Posterior vena cava (tissue), 2 donors: ENCODE data around the gene ACYP2. TPM values are rescaled to one million over a fixed set of nuclear protein-coding genes. Genes with fewer than 3 reads are reported as not detected.
"Not testable (repeated sequence)": the region's sequence is repeated elsewhere in the genome, so short reads cannot be mapped to it uniquely, and the experiment has no call there.

Source experiments
- DNase-seq: peaks from one replicate; pipeline ENCODE4 v3.0.0-alpha.2; 2020; ENCODE audit warnings: low spot score
- intact Hi-C, 2 donors: fragments of 100-400 bp; cut with DNase I; formaldehyde crosslinking; loops; one replicate each; pipeline versions ENCODE4 v1.14.1 to v1.14.2; 2022 to 2023
- total RNA-seq, 2 donors: library from RNA; stranded (reverse); fragmentation: NEBNext Ultra II Directional; extraction: Animal tissue kit (Norgen Biotek cat#: 25700); gene quantifications; one replicate each; pipeline ENCODE4 v1.2.1, GENCODE V29; 2021
- donor health status: DM: yes; HTN: yes; CAD: no.
- donor health status: DM: yes; HTN: yes; CAD: no.

The ACYP2 gene
- total RNA-seq, 2 donors from 2014 or later: 16.8 to 17.0 TPM

DNA sequence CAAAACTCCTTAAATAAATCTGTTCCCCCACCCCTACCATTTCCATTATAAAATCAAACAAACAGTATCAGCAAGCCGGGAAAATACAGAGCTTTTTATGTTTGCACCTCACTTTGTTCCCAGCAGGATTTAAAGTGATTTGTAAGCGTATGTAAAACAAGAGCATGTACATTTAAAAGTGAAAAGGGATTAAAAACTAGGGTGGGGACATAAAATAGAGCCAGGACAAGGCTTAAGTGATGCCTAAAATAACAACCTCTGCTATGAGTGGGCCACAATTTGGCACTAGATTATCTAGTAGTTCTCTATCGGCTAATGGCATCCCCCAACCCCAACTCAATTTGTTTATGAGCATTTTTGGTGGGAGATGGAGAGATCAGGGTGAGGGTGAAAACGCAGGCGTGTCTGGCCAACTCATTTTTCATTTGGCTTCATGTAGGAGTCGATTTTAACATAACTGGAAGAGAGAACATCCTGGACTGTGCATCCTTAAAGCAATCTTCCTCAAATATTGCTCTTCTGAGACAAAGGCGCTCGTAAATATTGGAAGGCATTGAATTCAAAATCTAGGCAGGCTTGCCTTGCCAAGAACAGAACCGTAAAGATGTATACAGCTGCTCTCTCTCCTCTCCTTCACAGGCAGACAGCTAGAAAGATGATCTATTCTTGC, 175.1 kb downstream of the ACYP2 start:
- intact Hi-C loops: no loop called here
- no peak for DNase-seq

- DNase-seq, intact Hi-C loops: not testable (repeated sequence)
These were observed 179.2 kb downstream of the ACYP2 start for GRCh38 chr2:54294665-54295064.

GRCh38 chr2:54295911-54296310, 180.5 kb downstream of the ACYP2 start:
- no peak for DNase-seq
- intact Hi-C loops: loop anchor here in 1 of 2 donors (2.0 kb wide), 1 partner anchor 39 kb away; the partner anchor contains the start of gene TSPYL6

DNA sequence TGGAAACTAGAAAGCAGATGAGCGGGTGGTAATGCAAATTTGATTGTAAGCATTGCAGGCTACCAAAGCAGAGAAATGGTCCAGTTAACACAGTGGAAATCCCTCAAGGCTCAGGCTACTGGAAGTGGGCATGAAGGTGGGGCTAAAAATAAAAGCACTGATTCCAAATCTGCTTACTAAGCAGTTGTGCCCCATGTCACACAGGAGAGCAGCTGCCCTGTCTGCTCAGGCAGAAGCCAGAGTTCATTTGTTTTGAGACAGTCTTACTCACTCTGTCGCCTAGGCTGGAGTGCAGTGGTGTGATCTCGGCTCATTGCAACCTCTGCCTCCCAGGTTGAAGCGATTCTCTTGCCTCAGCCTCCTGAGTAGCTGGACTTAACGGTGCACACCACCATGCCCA, 183.1 kb downstream of the ACYP2 start:
- DNase-seq: no peak
- intact Hi-C loops: no loop called here

DNA sequence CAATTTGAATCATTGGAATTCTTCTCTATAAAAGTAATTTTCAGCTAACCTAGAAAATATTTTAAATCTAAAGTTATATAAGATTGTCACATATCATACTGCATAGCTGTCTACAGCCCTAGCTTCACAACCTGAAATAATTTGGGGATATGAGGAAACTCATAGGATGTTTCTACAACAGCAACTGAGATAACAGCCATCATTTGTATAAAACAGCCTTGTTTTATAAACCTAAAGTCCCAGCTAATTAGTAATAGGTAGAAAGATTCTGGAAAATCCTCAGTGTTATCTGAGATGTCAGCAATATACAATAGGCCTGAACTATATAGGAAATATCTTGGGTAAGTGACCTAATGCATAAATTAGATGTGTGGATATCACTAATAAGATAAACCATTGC, 188.2 kb downstream of the ACYP2 start:
- intact Hi-C loops: no loop called here
- DNase-seq: no peak

DNA sequence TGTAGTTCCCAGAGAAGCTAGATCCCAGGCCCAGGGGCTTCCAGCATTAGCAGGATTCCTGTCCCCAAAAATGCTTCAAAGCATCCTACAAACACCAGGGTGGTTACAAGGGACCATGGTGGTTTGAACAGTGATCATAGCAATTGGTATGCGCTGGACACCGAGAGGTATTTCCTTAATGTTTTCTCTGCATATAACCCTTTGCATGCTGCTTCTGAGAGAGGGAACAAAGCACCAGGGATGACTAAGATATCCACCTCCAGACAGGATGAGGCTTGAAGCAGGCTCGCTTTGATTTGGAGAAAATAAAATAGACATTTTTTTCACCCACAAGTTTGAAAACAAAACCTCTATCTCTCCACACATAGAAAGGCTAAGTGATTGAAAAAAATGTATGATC, 191.1 kb downstream of the ACYP2 start:
- DNase-seq: no peak
- intact Hi-C loops: no loop called here

DNA sequence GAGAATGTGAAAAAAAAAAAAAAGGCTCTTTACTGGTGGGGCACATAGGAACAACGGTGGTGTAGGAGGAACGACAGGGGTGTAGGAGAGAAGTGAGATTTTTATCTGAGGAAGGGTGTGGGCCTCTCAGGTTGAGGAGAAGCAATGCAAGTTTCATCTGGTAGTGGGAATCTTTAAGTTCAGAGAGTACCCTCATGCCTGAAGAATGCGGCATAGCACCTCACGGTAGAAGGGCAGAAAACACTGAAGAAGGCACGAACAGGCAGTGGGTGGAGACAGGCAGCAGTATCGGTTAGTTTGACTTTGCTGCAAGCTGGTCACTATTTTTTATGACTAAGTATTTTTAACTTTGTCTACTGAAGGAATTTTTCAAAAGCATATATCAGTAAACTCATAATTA, 192.8 kb downstream of the ACYP2 start:
- intact Hi-C loops: no loop called here
- DNase-seq: no peak

DNA sequence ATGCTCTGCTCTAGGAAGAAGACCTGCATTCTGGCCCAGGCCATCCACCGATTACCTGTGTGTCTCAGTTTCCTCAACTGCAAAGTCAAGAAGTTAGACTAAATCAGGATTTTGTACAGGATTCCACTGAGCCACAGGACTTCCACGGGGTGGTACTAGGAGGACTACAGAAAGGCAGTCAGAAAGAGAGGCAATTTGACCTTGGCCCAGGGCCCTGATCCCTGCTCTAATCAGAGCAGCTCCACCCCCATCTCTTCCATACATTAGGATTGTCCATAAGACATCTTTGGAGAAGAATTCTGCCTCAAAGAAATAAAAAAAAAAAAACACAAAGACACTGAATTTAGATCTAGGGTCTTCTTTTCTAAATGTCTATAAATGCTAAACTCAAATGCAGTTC, 193.4 kb downstream of the ACYP2 start:
- DNase-seq: no peak
- intact Hi-C loops: no loop called here

DNA sequence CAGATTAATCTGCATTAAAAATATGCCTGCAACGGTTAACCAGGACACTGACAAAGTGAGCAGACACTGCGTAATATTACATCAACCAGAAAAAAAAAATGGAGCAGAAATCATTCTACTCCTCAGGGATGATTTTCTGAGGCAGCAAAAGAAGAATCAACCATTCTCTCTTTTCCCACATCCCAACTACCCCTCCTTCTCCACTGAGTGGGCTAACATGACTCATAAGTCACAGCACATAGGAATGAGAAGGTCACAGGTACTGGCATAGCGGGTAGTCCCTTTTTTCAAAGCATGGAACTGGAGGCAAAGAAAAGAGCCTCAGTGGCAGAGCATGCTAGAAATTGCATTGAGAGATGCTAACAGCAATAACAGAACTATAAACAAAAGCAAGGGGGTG, 194.9 kb downstream of the ACYP2 start:
- no peak for DNase-seq
- intact Hi-C loops: no loop called here

GRCh38 chr2:54310961-54311360, 195.5 kb downstream of the ACYP2 start:
- DNase-seq: no peak
- intact Hi-C loops: no loop called here

- intact Hi-C loops: no loop called here
- no peak for DNase-seq
These were observed 197.7 kb downstream of the ACYP2 start for GRCh38 chr2:54313147-54313546.

- DNase-seq: no peak
- intact Hi-C loops: no loop called here
These were observed 202.6 kb downstream of the ACYP2 start for GRCh38 chr2:54317973-54318372.

DNA sequence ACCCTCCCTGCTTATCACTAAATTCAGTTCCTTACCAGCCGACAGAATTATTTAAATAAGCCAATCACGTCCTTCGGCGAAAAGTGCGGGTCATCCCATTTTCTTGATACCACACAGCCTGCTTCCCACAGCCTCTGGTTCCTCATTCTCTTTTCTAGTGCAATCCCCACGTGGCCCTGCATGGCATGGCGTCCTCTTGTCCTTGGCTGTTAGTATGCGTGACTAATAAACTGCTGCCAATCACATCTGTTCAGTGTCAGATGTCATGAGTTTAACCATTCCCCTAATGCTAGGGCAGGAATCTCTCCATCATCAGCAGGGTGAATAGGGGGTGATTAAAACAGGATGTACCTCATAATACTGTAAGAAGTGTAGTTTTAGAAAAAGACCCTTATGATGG, 203.4 kb downstream of the ACYP2 start:
- DNase-seq: no peak
- intact Hi-C loops: no loop called here

GRCh38 chr2:54321047-54321446, 205.6 kb downstream of the ACYP2 start:
- intact Hi-C loops: no loop called here
- no peak for DNase-seq

DNA sequence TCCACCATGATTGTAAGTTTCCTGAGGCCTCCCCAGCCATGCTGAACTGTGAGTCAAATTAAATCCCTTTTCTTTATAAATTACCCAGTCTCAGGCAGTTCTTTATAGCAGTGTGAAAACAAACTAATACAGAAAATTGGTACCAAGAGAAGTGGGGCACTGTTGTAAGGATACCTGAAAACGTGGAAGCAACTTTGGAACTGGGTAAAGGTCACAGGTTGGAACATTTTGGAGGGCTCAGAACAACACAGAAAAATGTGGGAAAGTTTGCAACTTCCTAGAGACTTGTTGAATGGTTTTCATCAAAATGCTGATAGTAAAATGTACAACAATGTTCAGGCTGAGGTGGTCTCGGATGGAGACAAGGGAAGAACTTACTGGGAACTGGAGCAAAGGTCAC, 209.1 kb downstream of the ACYP2 start:
- intact Hi-C loops, DNase-seq: not testable (repeated sequence)

GRCh38 chr2:54325148-54325547, 209.7 kb downstream of the ACYP2 start:
- intact Hi-C loops: no loop called here

GRCh38 chr2:54329482-54330161, 214.2 kb downstream of the ACYP2 start:
- intact Hi-C loops: loop anchor here in 1 of 2 donors (10.0 kb wide), 1 partner anchor 105 kb away; no protein-coding TSS in a partner anchor
- DNase-seq: no peak

More at GRCh38 chr2:54325148-54325547, 209.7 kb downstream of the ACYP2 start:
- no peak for DNase-seq

GRCh38 chr2:54330162-54330925, 214.9 kb downstream of the ACYP2 start:
- intact Hi-C loops: loop anchor here in 1 of 2 donors (10.0 kb wide), 1 partner anchor 104 kb away; no protein-coding TSS in a partner anchor

DNA sequence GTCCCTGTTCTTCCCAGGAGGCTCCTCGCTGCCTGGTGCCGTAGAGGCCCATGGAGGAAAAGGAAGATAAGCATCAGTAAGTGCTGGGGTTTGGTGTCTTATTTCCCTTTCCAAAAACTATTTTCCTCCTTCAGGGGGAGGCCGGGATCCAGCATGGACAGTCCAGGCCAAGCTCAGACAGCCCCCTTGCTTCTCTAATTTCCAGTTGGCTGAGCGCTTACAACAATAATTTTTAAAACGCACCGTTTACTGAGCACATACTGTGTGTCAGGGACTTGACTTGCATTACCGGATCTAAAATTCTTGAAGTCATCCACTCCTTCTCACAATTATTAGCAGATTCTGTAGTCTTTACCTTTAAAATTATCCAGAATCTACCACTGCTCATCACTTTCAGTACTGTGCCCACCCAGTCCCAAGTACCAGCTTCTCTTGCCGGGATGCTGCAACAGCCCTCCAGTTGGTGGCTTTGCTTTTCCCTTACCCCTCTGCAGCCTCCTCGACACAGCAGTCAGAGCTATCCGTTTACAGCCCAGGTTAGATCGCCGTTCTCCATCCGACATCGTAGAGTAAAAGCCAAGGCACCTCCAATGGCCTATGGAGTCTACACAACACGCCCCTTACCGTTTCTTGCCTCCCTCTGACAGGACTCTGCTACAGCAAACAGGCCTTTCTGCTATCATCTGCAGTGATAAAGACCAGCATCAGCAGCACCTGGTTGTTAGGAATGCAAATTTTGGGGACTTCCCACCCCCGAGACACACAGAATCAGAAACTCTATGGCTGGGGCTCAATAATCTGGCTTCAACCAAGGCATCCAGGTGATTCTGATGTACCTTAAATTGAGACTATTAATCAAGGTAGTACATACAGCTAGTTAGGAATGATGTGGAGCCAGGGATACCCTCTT, 215.8 kb downstream of the ACYP2 start:
- no peak for DNase-seq
- intact Hi-C loops: loop anchor here in 1 of 2 donors (10.0 kb wide), 1 partner anchor 104 kb away; no protein-coding TSS in a partner anchor

More at GRCh38 chr2:54330162-54330925, 214.9 kb downstream of the ACYP2 start:
- DNase-seq: peak; percentile 99
